Activated CD8-positive, alpha-beta memory T cell treated with anti-CD3 and anti-CD28 coated beads, Interleukin-2, amount 50 U/mL, for 48 hours (primary cell): Measurements from ENCODE around the gene WWOX.

Experiments used
- DNase-seq: peaks from one replicate; pipeline ENCODE4 v3.0.0-alpha.2; 2020

Gene WWOX

DNA sequence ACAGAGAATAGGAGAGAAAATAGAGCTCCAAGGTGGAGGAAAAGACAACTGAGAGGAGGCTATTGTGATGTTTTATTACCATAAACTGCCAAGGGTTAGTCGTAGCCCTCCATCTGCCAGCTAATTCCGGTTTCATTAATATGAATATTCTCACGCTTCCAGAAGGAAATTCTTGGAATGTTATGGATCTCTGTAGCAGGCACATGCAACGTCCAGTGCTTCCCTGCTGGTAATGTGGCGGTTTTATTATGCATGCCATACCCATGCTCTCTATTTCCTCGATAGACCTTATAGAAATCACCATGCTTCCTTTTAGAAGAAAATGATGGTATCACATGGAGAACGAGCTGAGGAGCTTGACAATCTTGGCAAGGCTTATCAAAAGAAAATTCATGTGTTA is 1037.5 kb downstream of the WWOX start:
- DNase-seq, result no peak

DNA sequence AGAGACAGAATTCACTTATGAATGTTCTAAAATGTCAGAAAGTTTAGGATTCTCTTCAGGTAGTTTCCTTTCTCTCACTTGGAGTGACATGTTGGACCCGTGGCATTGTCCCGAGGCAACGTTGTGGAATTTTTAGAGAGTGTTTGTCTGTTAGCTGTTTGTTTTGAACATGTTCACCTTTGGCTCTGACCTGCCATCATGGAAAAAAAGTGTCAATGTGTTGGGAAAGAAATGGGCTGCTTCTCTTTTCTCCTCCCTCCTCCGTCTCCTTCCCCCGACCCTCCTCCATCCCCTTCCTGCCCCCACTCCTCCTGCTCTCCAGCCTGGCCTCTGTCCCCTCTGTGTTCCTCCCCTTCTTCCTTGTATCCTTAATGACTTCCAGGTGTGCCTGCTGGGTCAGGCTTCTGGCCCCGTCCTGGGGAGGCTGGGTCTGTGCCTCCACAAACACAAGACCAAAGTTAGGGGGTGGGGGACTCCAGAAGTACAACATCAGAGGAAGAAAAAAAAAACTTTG is 1038.0 kb downstream of the WWOX start:
- DNase-seq, result no peak

DNA sequence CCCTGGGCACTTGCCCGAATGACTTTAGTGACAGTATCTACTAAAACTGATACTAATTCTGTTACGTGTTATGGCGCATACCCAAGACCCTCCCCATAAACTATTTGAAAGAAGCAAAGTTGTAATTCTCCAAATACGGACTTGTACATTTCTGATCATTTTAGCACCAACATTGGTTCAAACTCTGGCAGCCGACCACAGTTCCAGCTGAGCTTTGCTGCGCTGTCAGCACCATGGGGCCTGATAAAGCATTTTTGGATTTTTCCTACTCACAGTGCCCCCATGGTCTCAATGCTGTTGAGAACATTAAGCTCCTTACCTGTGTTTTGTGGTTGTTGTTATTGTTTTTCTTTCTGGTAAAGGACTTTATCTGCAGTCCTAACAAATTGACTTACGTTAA is 1040.3 kb downstream of the WWOX start:
- DNase-seq, result no peak

DNA sequence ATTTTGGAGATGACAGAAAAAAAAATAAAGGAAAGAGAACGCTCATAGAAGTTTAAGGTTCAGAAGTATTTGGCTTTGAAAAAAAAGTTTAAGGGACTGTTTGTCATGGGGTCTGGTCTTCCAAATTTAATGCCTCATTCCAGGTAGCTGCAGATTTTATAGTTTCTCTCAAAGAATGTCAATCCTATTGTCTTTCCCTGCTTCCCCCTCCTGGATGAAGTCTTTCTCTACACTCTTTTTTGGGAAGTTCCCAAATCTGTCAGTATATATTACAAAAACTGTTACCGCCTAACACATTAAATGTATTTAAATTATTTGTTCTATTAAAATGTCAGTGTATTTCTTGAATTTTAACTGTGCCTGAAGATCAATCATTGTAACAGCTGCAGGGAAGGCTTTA is 1043.6 kb downstream of the WWOX start:
- no peak for DNase-seq

DNA sequence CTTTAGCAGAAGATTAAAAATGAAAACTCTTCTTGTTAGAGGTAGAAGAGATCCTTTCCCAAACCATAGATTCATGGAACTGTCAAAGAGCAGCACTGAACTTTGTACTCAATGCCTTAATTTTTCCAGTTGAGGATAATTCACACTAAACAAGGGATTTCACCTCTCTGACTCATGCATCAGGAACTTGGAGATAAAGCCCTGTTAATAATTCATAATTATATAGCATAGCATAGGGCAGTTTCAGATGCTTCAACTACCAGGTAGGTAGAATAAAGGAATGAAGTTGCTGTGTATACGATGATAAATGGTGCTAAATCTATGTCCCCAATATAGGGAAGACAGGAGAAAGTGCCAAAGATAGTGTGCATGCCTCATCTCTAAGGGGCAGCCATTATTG is 1050.7 kb downstream of the WWOX start:
- DNase-seq, result no peak

DNA sequence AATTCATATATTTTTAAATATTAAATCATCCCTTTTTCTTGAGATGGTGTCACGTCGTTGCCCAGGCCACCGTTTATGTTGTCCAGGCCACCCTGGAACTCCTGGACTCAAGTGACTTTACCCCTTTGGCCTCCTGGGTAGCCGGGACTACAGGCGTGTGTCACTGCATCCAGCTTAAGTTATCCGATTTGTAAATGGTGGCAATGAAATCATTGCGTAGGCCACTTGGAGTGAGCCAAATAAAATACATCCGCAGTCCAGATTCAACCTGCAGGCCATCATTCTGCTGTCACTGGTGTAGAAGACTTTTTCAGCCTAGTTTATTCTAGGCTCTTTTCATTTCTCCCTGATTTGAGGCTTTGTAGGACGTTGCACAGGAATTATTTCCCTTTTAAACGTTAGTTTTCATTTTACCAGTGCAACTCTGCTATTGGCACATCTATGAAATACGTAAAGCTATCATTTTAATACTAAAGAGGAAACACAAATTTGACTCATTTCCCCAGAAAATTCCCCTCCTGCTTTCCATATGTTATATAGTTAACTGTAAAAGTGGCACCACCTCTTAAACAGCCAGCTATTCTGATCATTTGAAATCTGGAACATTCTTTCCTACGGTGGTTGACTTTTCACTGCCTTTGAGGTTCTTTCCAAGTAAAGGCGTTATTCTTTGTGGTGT is 1051.3 kb downstream of the WWOX start:
- no peak for DNase-seq

DNA sequence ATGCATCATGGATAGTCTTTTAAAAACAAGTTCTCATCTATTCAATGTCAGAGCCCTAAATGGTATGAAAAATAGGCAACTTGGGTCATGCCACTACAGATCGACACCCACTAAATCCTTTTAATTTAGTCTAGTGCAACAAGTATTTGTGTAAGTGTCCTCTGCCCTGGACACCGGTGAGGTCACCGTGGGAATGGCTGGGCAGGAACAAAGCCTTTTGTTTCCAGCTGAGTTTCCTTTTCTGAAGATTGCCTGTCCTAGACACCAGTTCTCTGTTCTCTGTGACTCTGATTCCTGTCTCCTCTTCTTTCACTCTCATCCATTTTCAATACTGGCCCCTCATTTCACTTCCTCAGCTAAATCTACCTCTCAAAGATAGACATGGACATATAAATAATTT is 1054.6 kb downstream of the WWOX start:
- no peak for DNase-seq

- DNase-seq, result no peak
Measured at GRCh38 chr16:79155471-79155870, 1056.0 kb downstream of the WWOX start.

DNA sequence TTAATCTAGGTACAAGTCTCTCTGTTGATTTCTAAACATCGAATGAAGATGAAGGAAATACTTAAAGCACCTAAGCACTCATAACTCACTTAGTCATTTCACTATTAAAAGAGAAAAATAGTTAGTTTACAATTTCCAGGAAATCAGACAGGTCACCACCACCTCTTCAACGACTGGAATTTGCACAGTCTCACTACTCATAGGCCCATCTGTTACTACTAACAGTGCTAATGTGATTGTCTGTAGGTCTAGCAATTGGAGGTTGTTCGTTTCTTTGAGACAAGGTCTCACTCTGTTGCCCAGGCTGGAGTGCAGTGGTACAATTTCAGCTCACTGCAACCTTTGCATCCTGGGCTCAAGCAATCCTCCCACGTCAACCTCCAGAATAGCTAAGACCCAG is 1056.5 kb downstream of the WWOX start:
- DNase-seq, result no peak

- no peak for DNase-seq
Measured at GRCh38 chr16:79156761-79157160, 1057.3 kb downstream of the WWOX start.

- no peak for DNase-seq
Measured at GRCh38 chr16:79158337-79158736, 1058.9 kb downstream of the WWOX start.

GRCh38 chr16:79159261-79160049 is 1060.0 kb downstream of the WWOX start:
- DNase-seq, result no peak

DNA sequence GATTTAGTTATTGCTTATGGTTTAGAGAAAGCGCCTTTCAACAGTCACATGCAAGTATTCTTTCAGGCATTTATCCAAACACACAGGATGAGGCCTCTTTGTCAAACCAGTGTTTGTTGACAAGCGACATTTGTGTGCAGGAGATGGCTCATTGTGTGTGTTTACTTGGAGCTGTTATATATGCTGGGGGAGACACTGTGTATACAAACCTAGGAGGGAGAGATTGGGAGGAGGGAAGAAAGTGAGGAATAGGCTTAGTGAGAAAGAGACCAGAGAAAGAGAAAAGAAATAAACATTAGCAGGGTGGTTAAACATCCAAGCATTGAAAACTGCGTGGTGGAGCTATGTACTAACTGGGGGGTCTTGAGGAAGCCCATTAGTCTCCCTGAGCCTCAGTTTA is 1063.5 kb downstream of the WWOX start:
- DNase-seq, result no peak

- DNase-seq, result no peak
Measured at GRCh38 chr16:79163691-79164387, 1064.4 kb downstream of the WWOX start.

- DNase-seq, result no peak
Measured at GRCh38 chr16:79164388-79164995, 1065.0 kb downstream of the WWOX start.

DNA sequence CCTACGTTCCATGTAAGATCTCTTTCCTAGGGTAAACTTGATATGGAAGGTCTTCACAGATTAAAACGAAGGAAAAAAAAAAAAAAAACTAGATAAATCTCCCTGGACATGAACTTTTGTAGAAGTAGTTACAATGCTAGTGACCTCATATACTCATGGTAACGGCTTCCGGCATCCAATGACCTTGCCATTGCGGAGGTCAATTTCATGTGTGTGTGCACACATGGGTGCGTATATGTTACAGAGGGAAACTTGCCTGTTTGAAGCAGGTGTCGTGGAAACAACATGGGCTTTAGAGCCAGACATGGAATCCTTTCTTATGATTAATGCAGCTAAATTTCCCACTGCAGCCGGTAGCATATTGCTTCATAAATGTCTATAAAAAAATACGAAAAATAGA is 1065.6 kb downstream of the WWOX start:
- DNase-seq, result no peak

- DNase-seq, result no peak
Measured at GRCh38 chr16:79165506-79165905, 1066.1 kb downstream of the WWOX start.

- no peak for DNase-seq
Measured at GRCh38 chr16:79167893-79168292, 1068.4 kb downstream of the WWOX start.

DNA sequence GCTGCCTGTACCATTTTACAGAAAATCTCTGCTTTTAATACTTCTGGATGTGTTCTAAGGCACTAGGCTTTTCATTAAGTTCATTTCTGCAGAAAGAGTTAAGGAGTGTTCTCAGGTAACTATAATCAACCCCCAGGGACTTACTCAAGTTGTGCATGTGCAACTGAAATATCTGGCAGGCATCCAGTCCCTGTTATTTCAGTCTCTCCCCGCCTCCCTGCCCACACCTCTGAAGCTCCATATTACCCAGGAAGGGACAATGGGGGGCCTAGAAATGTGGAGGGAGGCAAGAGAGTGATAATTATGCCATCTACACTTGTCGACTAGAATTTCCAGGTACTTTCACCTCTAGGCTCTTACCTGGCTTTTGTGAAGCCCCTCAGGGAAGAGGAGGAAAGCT is 1068.9 kb downstream of the WWOX start:
- no peak for DNase-seq

DNA sequence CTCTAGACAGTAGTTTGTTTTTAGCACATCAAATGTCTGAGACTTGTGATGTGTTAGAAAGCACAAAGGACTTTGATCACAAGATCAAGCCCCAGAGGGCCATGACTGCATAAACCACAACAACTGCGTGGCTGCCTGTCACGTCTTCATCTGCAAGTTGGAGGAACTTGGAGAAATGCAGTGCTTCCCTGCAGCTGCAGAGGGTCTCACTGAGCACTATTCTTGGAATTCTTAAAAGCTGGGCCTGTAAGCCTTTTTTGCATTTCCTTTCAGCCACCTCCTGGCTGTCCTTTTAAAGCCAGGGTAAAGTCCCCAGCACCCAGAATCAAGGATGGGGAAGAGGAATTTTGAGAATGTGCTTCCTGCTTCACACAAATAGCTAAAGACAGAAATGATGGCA is 1069.8 kb downstream of the WWOX start:
- DNase-seq, result no peak

DNA sequence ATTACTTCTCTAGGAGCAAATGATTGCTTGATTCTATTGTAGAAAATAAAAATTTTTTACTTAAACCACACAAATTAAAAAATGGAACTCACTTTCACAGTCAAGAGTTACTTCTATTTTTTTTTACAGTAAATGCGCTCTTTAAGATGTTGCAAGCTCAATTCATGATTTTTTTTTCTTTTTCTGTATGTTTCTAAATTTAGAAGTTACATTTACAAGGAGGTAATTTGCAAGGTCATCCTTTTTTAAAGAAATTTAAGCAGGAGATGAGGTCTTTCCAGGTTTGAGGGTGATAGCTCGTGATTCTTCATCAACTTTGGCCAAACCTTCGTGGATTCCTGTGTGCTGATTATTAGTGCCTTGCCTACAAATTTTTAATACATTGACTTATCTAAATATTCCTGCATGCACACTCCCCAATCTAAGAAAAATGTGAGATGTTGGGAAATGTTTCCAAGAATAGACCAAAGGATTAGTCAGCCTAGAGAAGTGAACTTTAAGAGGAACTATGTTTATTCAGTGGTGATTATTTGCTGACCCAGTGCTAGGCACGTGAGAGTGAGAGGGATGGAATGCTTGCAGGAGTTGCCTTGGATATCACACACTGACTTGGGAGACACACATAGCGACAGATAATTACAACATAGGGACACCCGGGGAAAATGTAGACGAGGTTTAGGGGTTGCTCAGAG is 1071.2 kb downstream of the WWOX start:
- DNase-seq, result no peak

DNA sequence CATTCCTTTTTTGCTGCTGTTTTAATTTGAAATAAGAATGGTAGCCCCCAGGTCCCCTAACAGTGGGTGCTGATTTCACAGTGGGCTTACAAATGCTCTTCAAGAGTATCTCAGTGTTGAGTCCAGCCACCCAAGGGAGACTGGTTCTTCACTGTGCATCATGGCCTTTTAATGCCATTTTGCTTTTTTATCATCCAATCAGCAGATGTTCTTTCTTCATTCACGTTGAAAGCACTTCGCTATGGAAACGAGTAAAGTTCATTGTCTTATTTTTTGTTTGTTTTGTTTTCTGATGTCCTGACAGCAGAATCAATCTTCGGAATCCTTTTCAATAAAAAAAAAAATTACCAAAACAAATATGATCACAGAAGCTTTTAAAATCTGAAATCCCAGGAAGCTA is 1072.0 kb downstream of the WWOX start:
- no peak for DNase-seq
